Right lobe of liver (tissue), 4 donors: ENCODE results near the gene PPP2R5C.

Experiments
- CTCF ChIP-seq, 4 donors: fragments of 200-600 bp in 3 of 4; fragments of 450-650 bp in 1 of 4; IDR thresholded peaks; one replicate each; pipeline versions ENCODE4 v1.5.1 to v1.8.0; 2016 to 2022; ENCODE audit warnings: antibody characterized with exemption in 4 of 4, mild to moderate bottlenecking in 2 of 4
- POLR2A ChIP-seq: fragments of 450-650 bp; IDR thresholded peaks from one replicate; pipeline ENCODE4 v1.6.1; 2017; ENCODE audit warnings: antibody characterized with exemption, mild to moderate bottlenecking
- donor health status: DM: no; HTN: no; CAD: no.
- donor health status: DM: no; HTN: no; CAD: no.
- donor health status: DM: no; HTN: yes; CAD: no.

- TF ChIP-seq CTCF (IDR thresholded peaks at IDR 0.05): no peak
- no peak for TF ChIP-seq POLR2A
Measured at GRCh38 chr14:101898416-101898815, 136.9 kb downstream of the PPP2R5C start.
